Fibroblast of skin of left quadriceps (primary cell): Measurements from ENCODE around the gene SWI5.
"Not testable (repeated sequence)": the region's sequence is repeated elsewhere in the genome, so short reads cannot be mapped to it uniquely, and the experiment has no call there.

Experiments
- DNase-seq, 2 experiments: peaks; one replicate each; pipeline ENCODE4 v3.0.0-alpha.2; 2013; ENCODE audit warnings: low read depth in 2 of 2

The SWI5 gene

GRCh38 chr9:128276008-128276573, at the start of gene SWI5:
TSS of gene SWI5 (plus strand) at chr9:128276276.
- DNase-seq = peak; percentile 98

GRCh38 chr9:128226412-128226801, 49.7 kb upstream of the SWI5 start:
- DNase-seq = no peak

GRCh38 chr9:128230897-128231296, 45.2 kb upstream of the SWI5 start:
- not testable (repeated sequence) for DNase-seq

GRCh38 chr9:128231638-128232527, 44.2 kb upstream of the SWI5 start:
- no peak for DNase-seq

- no peak for DNase-seq
Measured at GRCh38 chr9:128232528-128233428, 43.3 kb upstream of the SWI5 start.

- no peak for DNase-seq
Measured at GRCh38 chr9:128233817-128234406, 42.2 kb upstream of the SWI5 start.

- no peak for DNase-seq
Measured at GRCh38 chr9:128242124-128242523, 34.0 kb upstream of the SWI5 start.

GRCh38 chr9:128242828-128243214, 33.3 kb upstream of the SWI5 start:
- no peak for DNase-seq

GRCh38 chr9:128243215-128244018, 32.7 kb upstream of the SWI5 start:
- peak; percentile 72 to 73 for DNase-seq

GRCh38 chr9:128244091-128244836, 31.8 kb upstream of the SWI5 start:
- DNase-seq = no peak

GRCh38 chr9:128244837-128245231, 31.2 kb upstream of the SWI5 start:
- DNase-seq = peak; percentile 91

GRCh38 chr9:128245421-128246151, 30.5 kb upstream of the SWI5 start:
- peak; percentile 56 to 58 for DNase-seq

- no peak for DNase-seq
Measured at GRCh38 chr9:128246471-128246870, 29.6 kb upstream of the SWI5 start.

- DNase-seq = no peak
Measured at GRCh38 chr9:128247226-128247803, 28.8 kb upstream of the SWI5 start.

- DNase-seq = no peak
Measured at GRCh38 chr9:128249558-128249907, 26.5 kb upstream of the SWI5 start.

- peak in 1 of 2 experiments; percentile 27 for DNase-seq
Measured at GRCh38 chr9:128249908-128250838, 25.9 kb upstream of the SWI5 start.

GRCh38 chr9:128250839-128251731, 25.0 kb upstream of the SWI5 start:
- no peak for DNase-seq
